H1 (cell line): ENCODE results near the gene ADRA2C. TPM values are rescaled to one million over a fixed set of nuclear protein-coding genes. Genes with fewer than 3 reads are reported as not detected.

Experiments used
- CHD2 ChIP-seq: IDR thresholded peaks from 2 replicates; pipeline ENCODE4 v1.6.1; 2012; ENCODE audit warnings: low read length, improper control_type of control experiment
- CREB1 ChIP-seq: IDR thresholded peaks from 2 replicates; pipeline ENCODE4 v1.6.1; 2012; ENCODE audit warnings: inconsistent platforms
- GTF2F1 ChIP-seq: IDR thresholded peaks from 2 replicates; pipeline ENCODE4 v1.6.1; 2012; ENCODE audit warnings: low read depth, low read length, improper control_type of control experiment, borderline replicate concordance
- POU5F1 ChIP-seq: IDR thresholded peaks from 2 replicates; pipeline ENCODE4 v1.6.1; 2011; ENCODE audit warnings: low read depth, mild to moderate bottlenecking, low read length, moderate library complexity
- RAD21 ChIP-seq, 2 experiments: IDR thresholded peaks in 1 of 2; conservative IDR thresholded peaks in 1 of 2; 2 replicates each; pipeline ENCODE4 v1.6.1; 2011; ENCODE audit warnings: low read depth in 2 of 2, low read length in 2 of 2, improper control_type of control experiment in 1 of 2, inconsistent platforms in 1 of 2, mild to moderate bottlenecking in 1 of 2, moderate library complexity in 1 of 2
- SP2 ChIP-seq: IDR thresholded peaks from 2 replicates; pipeline ENCODE4 v1.6.1; 2012; ENCODE audit warnings: mild to moderate bottlenecking, low read length, inconsistent platforms
- ZNF274 ChIP-seq: IDR thresholded peaks from 2 replicates; pipeline ENCODE4 v1.7.0; 2012; ENCODE audit warnings: low read length, borderline replicate concordance; ENCODE audit errors: extremely low read depth
- polyA plus RNA-seq, 7 experiments: library from polyadenylated mRNA; depleted of rRNA in 3 of 7; stranded (reverse) in 5 of 7; unstranded in 2 of 7; fragments of >200 nt in 5 of 7; fragments of 200-250 nt in 2 of 7; gene quantifications; 1 replicate in 5 of 7; 2 replicates in 1 of 7; 4 replicates in 1 of 7; pipeline versions ENCODE4 v1.2.1 to v1.2.3, GENCODE V29; 2011 to 2013; ENCODE audit warnings: missing spikeins in 2 of 7, mixed read lengths in 2 of 7
- total RNA-seq: library from RNA; stranded (reverse); fragmentation: NEBNext Ultra II Directional; extraction: Animal tissue kit (Norgen Biotek cat#: 25700); gene quantifications from 2 replicates; pipeline ENCODE4 v1.2.1, GENCODE V29; 2021

Gene ADRA2C
- total and polyA plus RNA-seq, 2 of the 8 experiments (the other 6 are each of a cell fraction or from before 2014, with no cell fraction given) = 14.6 to 14.8 TPM

GRCh38 chr4:3786196-3786869, 20.1 kb downstream of the ADRA2C start (continued):
- TF ChIP-seq RAD21 (IDR thresholded peaks at IDR 0.05 in 1 of 2, conservative IDR thresholded peaks at IDR 0.05 in 1 of 2; ENCODE audit: low read depth in 2 of 2, low read length in 2 of 2) (no peak), GTF2F1 (no peak), CHD2 (no peak), POU5F1 (no peak), SP2 (no peak), ZNF274 (no peak), CREB1 (no peak)
